ENCODE results near the gene ASMTL.

The ASMTL gene

DNA sequence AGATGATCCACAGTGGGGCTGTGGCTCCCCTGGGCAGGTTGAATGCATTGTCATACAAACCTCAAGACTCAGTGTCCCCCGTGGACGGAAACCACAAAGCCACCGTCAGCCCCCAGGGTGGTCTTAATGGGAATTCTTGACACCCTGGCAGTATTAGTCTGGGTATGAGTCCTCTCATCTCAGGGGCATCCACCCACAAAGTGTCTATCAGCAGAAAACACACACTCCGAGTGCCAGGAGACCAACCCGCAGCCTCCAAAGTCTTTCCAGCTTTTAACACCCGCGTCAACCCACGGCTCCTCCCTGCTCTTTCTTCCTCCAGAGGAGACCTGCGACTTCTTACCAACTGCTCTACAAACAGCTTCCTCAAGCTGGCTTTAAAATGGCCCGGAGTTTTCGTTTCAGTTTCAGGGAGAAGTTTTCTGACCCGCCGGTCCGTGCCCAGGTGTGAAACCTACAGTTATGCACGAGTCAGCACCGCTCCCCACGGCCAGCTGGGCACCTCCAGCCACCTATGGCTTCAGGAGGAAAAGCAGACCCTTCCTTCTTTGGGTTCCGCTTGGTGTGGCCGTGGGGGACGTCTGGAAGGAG is 14.4 kb upstream of the ASMTL start:
- TF ChIP-seq EZH2 (IDR thresholded peaks at IDR 0.05; ENCODE audit: borderline replicate concordance, low read depth, low read length, severe bottlenecking) (no peak), CTCF (IDR thresholded peaks at IDR 0.05; ENCODE audit: borderline replicate concordance, extremely low read depth, low read length, poor library complexity, severe bottlenecking) (no peak)
- Histone ChIP-seq H3K4me2 (ENCODE audit: insufficient read depth, low read length) (no peak overlapping the region), H4K20me1 (ENCODE audit: insufficient read depth, low read length) (peaks cover 56% of the 10 kb centered on the region), H3K36me3 (ENCODE audit: insufficient read depth, low read length) (peaks cover 72% of the 10 kb centered on the region), H3K4me3 (ENCODE audit: low read depth in 1 of 2, low read length in 2 of 2) (no peak overlapping the region), H3K9ac (ENCODE audit: low read depth, low read length) (no peak overlapping the region), H3K79me2 (ENCODE audit: insufficient read depth, low read length) (peaks cover 76% of the 10 kb centered on the region), H3K27me3 (ENCODE audit: insufficient read depth, low read length, poor library complexity) (no peaks in the 10 kb centered on the region), H2AFZ (ENCODE audit: low read depth, low read length) (no peak overlapping the region), H3K4me1 (ENCODE audit: insufficient read depth, low read length) (peaks cover 41% of the 10 kb centered on the region), H3K27ac (ENCODE audit: low read length) (peak overlapping the region; percentile 71; the same call in 1 of the 2 replicates), H3K9me3 (ENCODE audit: insufficient read depth, low read length, severe bottlenecking) (no peaks in the 10 kb centered on the region)
- ATAC-seq (ENCODE audit: insufficient read depth, low read depth), result no peak
- DNase-seq, result peak; percentile 44

DNA sequence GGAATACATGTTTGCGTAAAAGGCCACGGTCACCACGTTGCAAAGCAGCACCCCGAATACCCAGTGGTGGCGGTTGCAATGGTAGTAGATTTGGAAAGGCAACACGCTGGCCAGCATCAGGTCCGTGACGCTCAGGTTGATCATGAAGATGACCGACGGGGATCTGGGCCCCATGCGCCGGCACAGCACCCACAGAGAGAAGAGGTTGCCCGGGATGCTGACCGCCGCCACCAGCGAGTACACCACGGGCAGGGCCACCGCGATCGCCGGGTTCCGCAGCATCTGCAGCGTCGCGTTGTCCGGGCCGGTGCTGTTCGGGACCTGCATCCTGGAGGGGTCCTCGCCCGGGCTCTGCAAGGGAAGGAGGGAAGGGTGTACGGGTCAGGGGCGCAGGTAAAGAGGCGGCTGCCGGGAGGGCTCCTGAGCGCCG is 13.5 kb upstream of the ASMTL start:
- Histone ChIP-seq H2AFZ (ENCODE audit: low read depth, low read length) (no peak overlapping the region), H3K4me1 (ENCODE audit: insufficient read depth, low read length) (peaks cover 32% of the 10 kb centered on the region), H3K27me3 (ENCODE audit: insufficient read depth, low read length, poor library complexity) (no peaks in the 10 kb centered on the region), H3K9ac (ENCODE audit: low read depth, low read length) (no peak overlapping the region), H4K20me1 (ENCODE audit: insufficient read depth, low read length) (peaks cover 50% of the 10 kb centered on the region), H3K79me2 (ENCODE audit: insufficient read depth, low read length) (peaks cover 68% of the 10 kb centered on the region), H3K9me3 (ENCODE audit: insufficient read depth, low read length, severe bottlenecking) (no peaks in the 10 kb centered on the region), H3K36me3 (ENCODE audit: insufficient read depth, low read length) (peaks cover 72% of the 10 kb centered on the region), H3K27ac (ENCODE audit: low read length) (no peak overlapping the region), H3K4me2 (ENCODE audit: insufficient read depth, low read length) (no peak overlapping the region), H3K4me3 (ENCODE audit: low read depth in 1 of 2, low read length in 2 of 2) (no peak overlapping the region)
- DNase-seq, result peak; percentile 3
- ATAC-seq (ENCODE audit: insufficient read depth, low read depth), result no peak
- TF ChIP-seq EZH2 (IDR thresholded peaks at IDR 0.05; ENCODE audit: borderline replicate concordance, low read depth, low read length, severe bottlenecking), result no peak
- no peak for TF ChIP-seq CTCF (IDR thresholded peaks at IDR 0.05; ENCODE audit: borderline replicate concordance, extremely low read depth, low read length, poor library complexity, severe bottlenecking)

DNA sequence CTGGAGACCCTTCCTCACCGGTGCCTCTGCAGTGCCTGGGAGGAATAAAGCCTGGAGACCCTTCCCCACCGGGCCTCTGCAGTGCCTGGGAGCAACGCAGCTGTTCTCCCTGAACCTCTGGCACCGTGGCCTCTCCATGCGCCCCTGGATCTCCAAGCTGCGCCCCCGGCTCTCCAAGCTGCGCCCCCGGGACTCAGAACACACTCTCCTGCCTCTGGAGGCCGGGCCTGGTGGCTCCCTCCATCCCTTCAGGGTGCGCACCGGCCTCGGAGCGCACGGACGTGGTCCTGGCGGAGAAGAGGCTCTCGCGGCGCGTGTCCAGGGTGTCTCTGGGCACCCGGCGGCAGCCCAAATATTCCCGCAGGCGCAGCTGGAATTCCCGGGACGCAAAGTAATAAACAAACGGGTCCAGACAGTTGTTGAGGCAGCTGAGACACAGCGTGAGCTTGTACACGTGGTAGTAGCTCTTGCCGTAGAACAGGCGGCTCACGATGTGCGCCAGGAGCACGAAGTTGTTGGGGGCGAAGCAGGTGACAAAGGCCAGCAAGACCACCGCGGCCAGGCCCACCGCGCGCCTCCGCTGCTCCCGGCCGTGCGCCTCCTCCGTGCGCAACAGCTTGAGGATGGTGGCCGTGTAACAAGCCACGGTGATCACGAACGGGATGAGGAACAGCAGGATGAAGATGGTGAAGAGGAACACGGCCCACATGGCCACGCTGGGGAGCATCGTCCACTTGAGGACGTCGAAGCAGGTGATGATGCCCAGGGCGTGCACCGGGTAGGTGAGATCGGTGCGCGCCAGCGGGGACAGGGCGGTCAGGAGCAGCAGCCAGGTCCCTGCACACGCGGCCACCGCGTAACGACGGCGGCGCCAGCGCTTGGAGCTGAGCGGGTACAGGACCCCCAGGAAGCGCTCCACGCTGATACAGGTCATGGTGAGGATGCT is 12.8 kb upstream of the ASMTL start:
- Histone ChIP-seq H3K4me2 (ENCODE audit: insufficient read depth, low read length) (no peak overlapping the region), H3K4me1 (ENCODE audit: insufficient read depth, low read length) (peaks cover 25% of the 10 kb centered on the region), H3K27me3 (ENCODE audit: insufficient read depth, low read length, poor library complexity) (no peaks in the 10 kb centered on the region), H3K27ac (ENCODE audit: low read length) (no peak overlapping the region), H3K79me2 (ENCODE audit: insufficient read depth, low read length) (peaks cover 61% of the 10 kb centered on the region), H4K20me1 (ENCODE audit: insufficient read depth, low read length) (peaks cover 50% of the 10 kb centered on the region), H2AFZ (ENCODE audit: low read depth, low read length) (no peak overlapping the region), H3K9me3 (ENCODE audit: insufficient read depth, low read length, severe bottlenecking) (no peaks in the 10 kb centered on the region), H3K36me3 (ENCODE audit: insufficient read depth, low read length) (peaks cover 70% of the 10 kb centered on the region), H3K4me3 (ENCODE audit: low read depth in 1 of 2, low read length in 2 of 2) (no peak overlapping the region), H3K9ac (ENCODE audit: low read depth, low read length) (no peak overlapping the region)
- DNase-seq, result peak; percentile 2
- TF ChIP-seq CTCF (IDR thresholded peaks at IDR 0.05; ENCODE audit: borderline replicate concordance, extremely low read depth, low read length, poor library complexity, severe bottlenecking), result no peak
- TF ChIP-seq EZH2 (IDR thresholded peaks at IDR 0.05; ENCODE audit: borderline replicate concordance, low read depth, low read length, severe bottlenecking), result no peak
- ATAC-seq (ENCODE audit: insufficient read depth, low read depth), result no peak

Measured in DND-41 (cell line).